NCI-H1105 (cell line): ENCODE results near the gene SH2D3A.
"Not testable (repeated sequence)": the region's sequence is repeated elsewhere in the genome, so short reads cannot be mapped to it uniquely, and the experiment has no call there.

Experiments
- DNase-seq: peaks from one replicate; lab custom pipeline; 2025; lab: John Stamatoyannopoulos, UW

Gene SH2D3A

GRCh38 chr19:6721773-6722172 is 45.5 kb downstream of the SH2D3A start:
- no peak for DNase-seq

GRCh38 chr19:6721138-6721474 is 46.1 kb downstream of the SH2D3A start:
- no peak for DNase-seq

DNA sequence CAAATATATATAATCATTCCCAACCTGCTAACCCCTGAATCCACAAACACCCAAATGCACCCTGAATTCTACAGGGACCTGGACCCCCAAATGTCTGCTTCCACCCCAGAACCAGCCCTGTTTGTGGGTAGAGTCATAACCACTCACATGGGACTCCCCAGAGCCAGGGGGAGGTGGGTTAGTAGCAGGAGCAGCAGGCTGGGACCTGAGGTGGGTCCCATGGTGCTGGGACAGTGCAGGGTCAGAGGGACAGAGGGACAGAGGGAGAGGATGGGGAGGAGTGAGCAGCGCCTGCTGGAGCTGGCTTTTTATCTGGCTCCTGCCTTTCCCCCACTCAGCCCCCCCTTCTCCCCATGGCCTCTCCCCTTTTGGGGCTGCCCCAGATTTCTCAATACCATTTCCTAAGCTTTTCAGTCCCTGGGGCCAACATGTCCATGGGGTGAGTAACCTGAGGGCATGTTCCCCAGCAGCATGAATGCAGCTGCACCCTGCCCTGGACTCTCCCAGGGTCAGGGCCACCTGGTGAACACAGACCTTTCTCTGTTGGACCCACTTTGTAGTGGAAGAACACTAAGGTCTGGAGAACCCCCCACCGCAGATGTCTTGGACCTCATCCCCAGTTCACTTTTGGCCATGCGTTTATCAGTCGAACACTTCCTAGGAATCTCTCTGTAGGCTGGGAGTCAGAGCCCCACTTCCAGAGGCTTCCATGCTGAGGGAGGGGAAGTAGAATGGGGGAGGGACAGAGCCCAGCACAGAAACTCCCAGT is 46.7 kb downstream of the SH2D3A start, which contains the start of gene C3:
C3 (minus strand) TSS at position 282 of the 769 bp plus-strand sequence; CDS start at position 221, 61 bp downstream.
- DNase-seq: no peak

GRCh38 chr19:6719992-6720368 is 47.3 kb downstream of the SH2D3A start:
- DNase-seq: no peak

DNA sequence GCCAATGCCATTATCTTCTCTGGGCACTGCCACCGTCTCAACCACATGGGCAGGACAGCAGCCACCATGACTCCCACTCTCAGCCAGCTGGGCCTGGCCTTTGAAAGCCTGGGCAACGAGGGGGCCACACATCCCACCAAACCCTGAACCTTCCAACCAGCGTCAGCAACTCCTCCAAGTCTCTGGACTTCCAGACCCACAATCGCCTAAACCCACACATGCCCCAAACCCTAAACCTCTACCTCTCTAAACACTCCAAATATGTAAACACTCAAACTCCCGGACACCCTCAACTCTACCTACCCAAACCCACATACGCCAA is 47.7 kb downstream of the SH2D3A start:
- no peak for DNase-seq

DNA sequence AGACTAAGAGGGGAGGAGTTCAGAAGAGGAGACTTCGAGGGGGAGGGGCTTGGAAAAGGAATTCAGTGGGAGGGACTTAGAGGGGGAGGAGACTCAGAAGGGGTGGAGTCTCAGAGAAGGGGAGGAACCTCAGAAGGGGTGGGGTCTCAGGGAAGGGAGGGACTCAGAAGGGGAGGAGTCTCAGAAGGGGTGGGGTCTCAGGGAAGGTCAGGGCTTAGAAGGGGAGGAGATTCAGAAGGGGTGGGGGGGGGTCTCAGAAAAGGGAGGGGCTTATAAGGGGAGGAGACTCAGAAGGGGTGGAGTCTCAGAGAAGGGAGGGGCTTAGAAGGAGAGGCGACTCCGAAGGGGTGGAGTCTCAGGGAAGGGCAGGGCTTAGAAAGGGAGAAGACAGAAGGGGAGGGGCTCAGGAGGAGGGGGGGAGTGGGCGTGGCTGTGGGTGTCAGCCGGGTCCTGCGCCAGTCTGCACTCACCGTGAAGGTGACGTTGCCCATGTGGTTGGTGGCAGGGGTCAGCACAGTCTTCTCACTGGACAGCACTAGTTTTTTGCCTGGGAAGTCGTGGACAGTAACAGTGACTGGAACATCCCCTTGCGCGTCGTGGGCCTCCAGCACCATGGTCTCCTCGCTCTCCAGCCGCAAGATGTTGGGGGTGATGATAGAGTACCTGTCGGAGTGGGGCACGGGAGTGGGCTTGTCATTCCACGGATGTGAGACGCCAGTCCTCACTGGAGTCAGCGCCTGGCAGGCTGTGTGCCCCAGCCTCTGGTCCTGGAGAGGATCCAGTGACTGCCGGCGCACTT is 48.3 kb downstream of the SH2D3A start:
- no peak for DNase-seq

GRCh38 chr19:6718111-6718740 is 49.0 kb downstream of the SH2D3A start:
- DNase-seq: no peak

DNA sequence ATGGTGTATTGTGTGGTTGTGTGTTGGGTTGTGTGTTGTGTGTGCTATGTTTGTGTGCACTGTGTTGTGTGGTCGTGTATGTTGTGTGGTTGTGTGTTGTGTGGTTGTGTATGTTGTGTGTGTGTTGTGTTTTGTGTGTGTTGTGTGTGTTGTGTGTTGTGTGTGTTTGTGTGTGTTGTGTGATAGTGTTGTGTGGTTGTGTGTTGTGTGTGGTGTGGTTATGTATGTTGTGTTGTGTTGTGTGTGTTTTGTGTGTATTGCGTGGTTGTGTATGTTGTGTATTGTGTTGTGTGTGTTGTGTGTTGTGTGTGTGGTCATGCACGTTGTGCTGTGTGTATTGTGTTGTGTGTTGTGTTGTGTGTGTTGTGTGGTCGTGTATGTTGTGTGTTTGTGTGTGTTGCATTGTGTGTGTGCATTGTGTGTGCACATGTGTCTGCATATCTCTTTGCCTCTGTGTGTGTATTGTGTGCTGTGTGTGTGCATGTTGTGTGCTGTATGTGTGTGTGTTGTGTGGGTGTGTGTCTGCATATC is 49.7 kb downstream of the SH2D3A start:
- DNase-seq: no peak

DNA sequence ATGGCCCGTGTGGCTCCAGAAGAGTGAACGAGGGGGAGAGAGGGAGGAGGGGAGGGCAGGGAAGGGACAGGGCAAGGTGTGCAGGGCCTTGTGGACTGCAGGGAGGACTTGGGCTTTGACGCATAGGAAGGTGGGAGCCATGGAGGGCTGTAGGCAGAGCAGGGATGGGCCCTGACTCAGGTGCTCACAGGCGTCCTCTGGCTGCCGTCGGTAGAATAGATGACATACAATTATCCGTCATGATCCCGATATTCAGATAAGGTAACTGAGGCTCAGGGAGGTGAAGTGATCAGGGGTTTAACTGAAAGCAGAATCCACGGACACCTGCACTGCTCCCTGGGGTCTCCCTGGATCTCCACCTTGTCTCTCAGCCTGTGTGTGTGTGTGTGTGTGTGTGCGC is 50.2 kb downstream of the SH2D3A start:
- no peak for DNase-seq

GRCh38 chr19:6716610-6716970 is 50.6 kb downstream of the SH2D3A start:
- no peak for DNase-seq

GRCh38 chr19:6714749-6715555 is 52.3 kb downstream of the SH2D3A start:
- no peak for DNase-seq

GRCh38 chr19:6713773-6714692 is 53.2 kb downstream of the SH2D3A start:
- DNase-seq: no peak

GRCh38 chr19:6712692-6713670 is 54.3 kb downstream of the SH2D3A start:
- no peak for DNase-seq

GRCh38 chr19:6712231-6712630 is 55.0 kb downstream of the SH2D3A start:
- DNase-seq: no peak

GRCh38 chr19:6711605-6712004 is 55.6 kb downstream of the SH2D3A start:
- DNase-seq: no peak

DNA sequence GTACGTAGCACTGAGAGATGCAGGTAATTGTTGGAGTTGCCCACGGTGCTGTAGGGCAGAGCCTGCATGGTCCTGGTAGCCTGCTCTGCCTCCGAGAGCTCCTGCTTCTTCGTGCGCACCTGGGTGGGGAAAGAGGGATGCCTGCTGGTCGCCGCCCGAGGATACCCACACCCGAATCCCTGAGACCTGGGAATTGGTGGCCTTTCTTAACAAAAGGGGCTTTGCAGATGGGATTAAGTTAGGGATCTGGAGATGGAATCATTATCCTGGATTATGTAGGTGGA is 56.2 kb downstream of the SH2D3A start:
- DNase-seq: no peak

GRCh38 chr19:6710273-6711077 is 56.8 kb downstream of the SH2D3A start:
- no peak for DNase-seq

- DNase-seq: no peak
Observed at GRCh38 chr19:6709549-6709948, 57.7 kb downstream of the SH2D3A start.

DNA sequence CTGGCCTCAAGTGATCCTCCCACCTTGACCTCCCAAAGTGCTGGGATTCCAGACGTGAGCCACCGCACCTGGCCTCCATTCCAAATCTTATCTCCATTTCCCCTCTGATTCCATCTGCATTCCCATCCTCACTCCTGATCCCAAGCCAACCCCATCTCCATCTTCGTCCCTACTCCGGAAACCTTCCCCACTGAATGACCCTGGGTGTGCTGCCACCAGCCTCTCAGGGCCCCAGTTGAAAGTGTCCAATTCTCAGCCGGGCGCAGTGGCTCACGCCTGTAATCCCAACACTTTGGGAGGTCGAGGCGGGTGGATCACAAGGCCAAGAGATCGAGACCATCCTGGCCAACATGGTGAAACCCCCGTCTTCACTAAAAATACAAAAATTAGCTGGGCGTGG is 58.3 kb downstream of the SH2D3A start:
- DNase-seq: not testable (repeated sequence)
